T-helper 22 cell (primary cell): ENCODE results near the gene RTL10.

Source experiments
- DNase-seq: peaks from one replicate; pipeline ENCODE4 v3.0.0-alpha.2; 2020; ENCODE audit warnings: low read depth

The RTL10 gene

DNA sequence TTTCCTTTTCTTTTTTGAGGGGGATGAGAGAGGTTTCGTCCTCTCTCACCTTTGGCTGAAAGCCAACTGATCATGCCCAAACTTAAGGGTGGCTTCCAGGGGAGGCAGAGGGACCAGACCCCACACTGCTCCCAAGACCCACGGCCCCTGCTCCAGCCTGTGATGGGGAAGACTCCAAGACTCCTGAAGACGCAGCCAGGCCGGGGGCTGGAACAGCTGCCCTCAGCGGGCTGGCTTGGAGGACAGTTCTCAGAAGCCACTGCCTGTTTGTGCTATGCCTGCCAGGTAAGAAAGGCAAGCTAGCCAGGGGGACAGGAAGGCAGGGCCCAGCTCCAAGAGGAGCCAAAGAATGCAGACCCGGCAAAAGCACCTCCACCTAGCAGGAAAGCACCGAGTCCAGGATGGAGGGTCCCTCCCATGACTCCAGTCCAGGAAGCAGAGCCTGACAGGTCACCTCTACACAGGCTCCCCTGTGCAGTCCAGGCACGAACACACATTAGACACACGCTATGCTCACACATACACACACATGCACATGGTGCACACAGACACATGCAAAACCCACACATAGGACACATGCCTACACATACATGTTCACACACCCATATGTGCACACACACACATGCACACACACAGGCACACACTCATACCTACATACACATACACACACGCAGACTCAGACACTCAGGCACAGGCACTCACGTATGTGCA is 31.3 kb downstream of the RTL10 start:
- no peak for DNase-seq

- DNase-seq = no peak
Measured at GRCh38 chr22:19822301-19823117, 32.2 kb downstream of the RTL10 start.

DNA sequence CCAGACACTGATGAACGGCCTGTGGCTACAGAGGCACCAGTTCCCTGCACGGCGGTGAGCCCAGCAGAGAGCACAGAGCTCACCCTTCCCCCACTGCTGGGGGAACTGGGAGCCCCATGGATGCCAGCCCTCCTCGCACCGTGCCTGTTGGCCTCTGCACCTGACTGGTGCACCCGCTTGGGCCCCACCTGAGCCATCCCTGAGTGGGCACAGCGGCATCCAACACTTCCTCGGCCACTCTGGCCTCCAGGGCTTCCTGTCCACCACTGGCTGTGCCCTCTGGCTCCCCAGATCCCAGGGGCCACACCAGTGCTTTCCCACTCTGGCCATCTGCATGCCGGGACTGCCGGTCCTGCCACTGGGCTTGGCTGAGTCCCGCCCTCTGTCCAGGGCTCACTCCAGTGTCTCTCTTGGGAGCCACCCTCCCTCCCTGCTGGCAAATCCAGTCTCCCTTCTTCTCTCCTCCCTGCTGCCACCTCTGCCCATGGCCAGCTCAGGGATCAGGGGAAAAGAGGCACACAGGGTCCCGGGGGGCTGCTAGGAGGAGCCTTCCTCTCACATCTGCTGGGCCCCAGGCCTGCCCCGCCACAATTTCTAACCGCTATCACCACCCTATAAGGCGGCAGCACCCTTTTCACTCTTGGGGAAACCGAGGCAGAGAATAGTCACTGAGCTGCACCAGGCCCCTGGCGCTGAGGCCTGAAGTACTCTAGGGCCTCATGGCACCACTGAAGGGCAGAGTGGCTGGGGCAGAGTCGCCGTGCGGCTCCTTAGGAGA is 33.0 kb downstream of the RTL10 start:
- DNase-seq = no peak

GRCh38 chr22:19820880-19821522 is 33.7 kb downstream of the RTL10 start:
- no peak for DNase-seq

DNA sequence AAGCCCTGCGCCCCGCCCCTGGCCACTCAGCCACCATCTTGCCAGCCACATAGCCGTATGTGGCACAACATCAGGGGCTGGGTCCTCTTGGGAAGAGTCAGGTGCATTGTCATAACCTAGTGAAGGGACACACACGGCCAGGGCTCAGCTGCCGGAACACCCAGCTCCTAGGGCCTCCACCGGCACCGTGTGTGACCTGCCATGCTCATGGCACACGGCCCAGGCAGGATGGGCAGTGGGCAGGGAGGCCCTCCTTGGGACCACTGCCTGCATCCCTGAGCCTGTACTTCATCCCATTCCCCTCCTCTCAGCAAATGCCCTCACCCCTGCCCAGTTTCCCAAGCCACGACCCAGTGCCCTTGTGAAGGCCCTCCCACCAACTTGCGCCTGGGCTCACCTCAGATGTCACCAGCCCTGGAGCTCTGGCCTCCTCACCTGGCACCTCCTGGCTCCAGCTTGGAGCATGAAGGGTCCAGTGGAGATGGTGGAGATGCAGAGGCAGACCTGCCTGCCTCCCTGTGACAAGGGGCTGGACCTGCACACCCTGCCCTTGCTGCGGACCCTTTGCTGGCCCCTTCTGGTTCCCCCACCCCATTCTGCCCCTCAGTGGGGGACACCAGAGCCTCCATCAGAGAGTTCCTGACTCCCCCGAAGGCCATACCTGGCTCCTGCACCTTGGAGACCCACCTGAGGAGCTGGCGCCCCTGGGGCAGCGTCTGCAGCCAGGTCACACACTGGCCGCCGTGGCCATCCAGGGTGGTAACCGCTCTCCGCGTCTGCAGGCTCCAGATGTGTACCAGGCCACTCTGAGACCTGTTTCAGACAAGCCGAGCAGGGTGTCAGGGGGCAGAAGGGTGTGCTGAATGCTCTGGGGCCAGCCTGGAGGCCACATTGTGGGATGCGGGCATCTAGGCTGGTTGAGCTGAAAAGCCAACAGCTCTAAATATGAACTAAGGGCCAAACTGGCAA is 34.5 kb downstream of the RTL10 start:
- DNase-seq = no peak

- DNase-seq = no peak
Measured at GRCh38 chr22:19819208-19819910, 35.3 kb downstream of the RTL10 start.

GRCh38 chr22:19818324-19819207 is 36.1 kb downstream of the RTL10 start:
- no peak for DNase-seq

DNA sequence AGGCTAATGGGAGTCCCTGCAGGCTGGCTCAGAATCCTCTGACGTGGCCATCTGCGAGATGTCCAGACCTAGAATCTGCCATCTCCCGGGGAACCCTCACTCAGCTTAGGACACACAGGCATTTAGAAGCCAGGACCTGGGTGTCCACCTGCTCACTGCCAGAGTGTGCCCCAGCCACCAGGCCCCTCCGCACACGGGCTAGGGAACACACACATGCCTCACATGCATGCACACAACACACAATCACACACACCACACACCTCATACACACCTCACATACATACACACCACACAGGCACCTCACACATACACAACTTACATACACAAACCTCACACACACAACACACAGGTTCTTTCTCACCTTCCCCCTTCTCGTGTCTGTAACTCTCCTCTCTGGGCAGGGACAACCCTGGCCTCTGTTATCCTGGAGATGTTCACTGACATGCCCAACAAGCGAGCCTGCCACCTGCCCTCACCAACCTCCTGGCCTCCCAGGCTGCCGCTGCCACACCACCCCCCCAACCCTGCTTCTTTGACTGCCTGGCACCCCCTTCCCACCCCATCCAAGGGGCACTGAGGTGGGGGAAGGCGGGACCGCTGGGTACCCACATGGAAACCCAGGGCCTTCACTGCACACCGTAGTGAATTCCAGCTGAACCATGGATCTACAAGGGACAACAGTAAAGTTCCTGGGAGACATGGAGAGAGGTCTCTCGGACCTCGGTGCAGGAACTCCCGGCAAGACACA is 38.1 kb downstream of the RTL10 start:
- no peak for DNase-seq

DNA sequence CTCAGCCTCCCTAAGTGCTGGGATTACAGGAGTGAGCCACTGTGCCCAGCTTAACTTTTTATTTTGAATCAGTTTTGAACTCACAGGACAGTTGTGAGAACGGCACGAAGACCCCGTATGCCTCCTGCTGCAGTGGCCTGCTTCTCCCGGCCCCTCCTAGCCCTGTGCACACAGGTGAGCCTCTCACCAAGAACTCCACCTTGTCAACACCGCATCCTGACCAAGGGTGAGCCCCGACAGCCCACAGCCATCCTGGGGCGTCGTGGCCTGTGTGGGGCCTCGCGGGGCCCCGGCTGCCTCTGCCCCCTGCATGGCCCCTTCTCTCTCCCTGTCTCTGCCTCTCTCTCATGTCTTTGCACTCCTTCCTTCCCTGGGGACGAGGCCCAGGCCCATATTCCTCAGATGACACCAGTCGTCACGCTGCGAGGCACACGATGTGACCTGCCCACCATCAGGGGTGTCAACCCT is 38.8 kb downstream of the RTL10 start:
- no peak for DNase-seq

GRCh38 chr22:19815093-19815822 is 39.4 kb downstream of the RTL10 start:
- no peak for DNase-seq

DNA sequence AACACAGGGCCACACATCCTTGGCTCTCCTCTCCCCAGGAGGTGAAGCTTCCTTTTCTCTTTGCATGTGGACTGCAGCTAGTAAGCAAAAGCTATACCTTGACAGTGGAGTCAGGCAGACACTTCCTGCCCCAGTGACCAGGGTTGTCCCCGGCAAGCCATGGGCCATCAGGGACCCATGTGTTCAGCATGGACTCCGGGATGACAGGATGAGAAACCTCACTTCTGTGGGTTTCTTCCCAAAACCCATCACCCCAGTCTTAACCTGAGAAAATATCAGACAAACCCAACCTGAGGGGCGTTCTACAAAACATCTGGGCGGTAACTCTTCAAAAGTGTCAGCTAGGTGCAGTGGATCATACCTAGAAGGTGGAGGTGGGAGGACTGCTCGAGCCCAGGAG is 40.2 kb downstream of the RTL10 start:
- no peak for DNase-seq

- DNase-seq = no peak
Measured at GRCh38 chr22:19812910-19813309, 41.8 kb downstream of the RTL10 start.

GRCh38 chr22:19811811-19812771 is 42.6 kb downstream of the RTL10 start:
- DNase-seq = no peak

DNA sequence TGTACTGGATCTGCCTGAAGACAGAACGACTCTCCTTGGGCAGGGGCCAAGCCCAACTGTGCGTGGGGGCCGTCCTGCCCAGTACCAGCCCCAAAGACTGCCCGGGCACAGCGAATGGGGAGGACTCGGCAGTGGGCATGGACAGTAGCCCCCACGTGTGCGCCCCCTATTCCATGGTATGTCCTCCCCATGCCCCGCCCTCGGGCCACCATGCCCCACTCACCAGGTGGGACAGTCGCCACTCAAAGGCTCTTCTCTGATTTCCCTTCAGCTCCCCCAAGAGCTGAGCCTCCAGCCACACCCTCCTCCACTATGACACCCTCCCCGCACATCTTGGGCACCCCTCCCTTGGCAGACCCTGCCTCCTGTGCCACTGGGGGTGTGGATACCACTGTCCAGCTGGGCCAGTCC is 43.5 kb downstream of the RTL10 start:
- no peak for DNase-seq

- DNase-seq = no peak
Measured at GRCh38 chr22:19810381-19811201, 44.1 kb downstream of the RTL10 start.

DNA sequence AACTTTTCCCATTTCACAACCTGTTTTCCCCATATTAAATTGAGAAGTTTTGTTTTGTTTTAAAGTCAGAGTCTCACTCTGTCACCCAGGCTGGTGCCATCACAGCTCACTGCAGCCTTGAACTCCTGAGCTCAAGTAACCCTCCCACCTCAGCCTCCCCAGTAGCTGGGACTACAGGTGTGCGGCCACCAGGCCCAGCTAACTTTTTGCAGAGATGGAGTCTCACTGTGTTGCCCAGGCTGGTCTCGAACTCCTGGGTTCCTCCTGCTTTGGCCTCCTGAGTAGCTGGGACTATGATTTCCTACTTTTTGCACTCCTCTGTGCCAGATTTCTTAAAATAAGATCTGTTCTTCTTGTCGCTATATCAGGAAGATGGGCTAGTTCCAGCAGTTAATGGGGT is 44.9 kb downstream of the RTL10 start:
- no peak for DNase-seq
